Measurements from ENCODE around the gene KRT77. TPM values are rescaled to one million over a fixed set of nuclear protein-coding genes. Genes with fewer than 3 reads are reported as not detected.

Gene KRT77
- total and polyA plus RNA-seq, 10 of the 15 experiments (the other 5 are each of a cell fraction or from before 2014, with no cell fraction given): not detected

DNA sequence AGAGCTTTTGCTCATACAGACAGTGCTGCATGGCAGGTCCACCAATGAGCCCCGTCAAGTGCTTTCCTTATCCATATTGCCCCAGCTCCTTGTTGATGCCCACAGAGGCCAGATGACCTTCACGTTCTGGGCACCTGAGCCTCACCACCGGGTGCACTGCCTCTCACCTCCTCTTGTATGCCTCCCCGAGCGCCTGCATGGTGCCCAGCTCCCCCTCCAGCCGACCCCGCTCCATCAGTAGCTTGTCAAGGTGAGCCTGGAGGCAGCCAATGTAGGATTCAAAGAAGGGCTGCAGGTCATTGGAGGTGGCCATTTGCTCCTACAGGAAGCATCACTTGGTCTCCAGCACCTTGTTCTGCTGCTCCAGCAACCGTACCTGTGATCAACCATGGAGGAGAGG lies 31.8 kb upstream of the KRT77 start (continued):
- TF ChIP-seq, protein P1, sequence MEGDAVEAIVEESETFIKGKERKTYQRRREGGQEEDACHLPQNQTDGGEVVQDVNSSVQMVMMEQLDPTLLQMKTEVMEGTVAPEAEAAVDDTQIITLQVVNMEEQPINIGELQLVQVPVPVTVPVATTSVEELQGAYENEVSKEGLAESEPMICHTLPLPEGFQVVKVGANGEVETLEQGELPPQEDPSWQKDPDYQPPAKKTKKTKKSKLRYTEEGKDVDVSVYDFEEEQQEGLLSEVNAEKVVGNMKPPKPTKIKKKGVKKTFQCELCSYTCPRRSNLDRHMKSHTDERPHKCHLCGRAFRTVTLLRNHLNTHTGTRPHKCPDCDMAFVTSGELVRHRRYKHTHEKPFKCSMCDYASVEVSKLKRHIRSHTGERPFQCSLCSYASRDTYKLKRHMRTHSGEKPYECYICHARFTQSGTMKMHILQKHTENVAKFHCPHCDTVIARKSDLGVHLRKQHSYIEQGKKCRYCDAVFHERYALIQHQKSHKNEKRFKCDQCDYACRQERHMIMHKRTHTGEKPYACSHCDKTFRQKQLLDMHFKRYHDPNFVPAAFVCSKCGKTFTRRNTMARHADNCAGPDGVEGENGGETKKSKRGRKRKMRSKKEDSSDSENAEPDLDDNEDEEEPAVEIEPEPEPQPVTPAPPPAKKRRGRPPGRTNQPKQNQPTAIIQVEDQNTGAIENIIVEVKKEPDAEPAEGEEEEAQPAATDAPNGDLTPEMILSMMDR (IDR thresholded peaks at IDR 0.05 in 2 of 3, conservative IDR thresholded peaks at IDR 0.05 in 1 of 3; ENCODE audit: control insufficient read depth in 2 of 3, extremely low read depth in 1 of 3, insufficient read depth in 1 of 3, low read depth in 3 of 3, low read length in 3 of 3): no peak
- no peak for TF ChIP-seq CBFB (IDR thresholded peaks at IDR 0.05; ENCODE audit: low read depth)
- TF ChIP-seq POU2F2 (IDR thresholded peaks at IDR 0.05; ENCODE audit: borderline replicate concordance, low read depth, low read length): no peak
- no peak for TF ChIP-seq TCF12 (IDR thresholded peaks at IDR 0.05; ENCODE audit: low read depth, low read length)
- no peak for TF ChIP-seq KDM1A (IDR thresholded peaks at IDR 0.05; ENCODE audit: borderline replicate concordance)
- no peak for TF ChIP-seq NRF1 (conservative IDR thresholded peaks at IDR 0.05; ENCODE audit: low read depth, low read length)
- TF ChIP-seq TCF3 (IDR thresholded peaks at IDR 0.05; ENCODE audit: borderline replicate concordance, insufficient read depth, low read depth, low read length): no peak
- TF ChIP-seq SMAD1 (IDR thresholded peaks at IDR 0.05; ENCODE audit: low read depth, partially characterized antibody): no peak
- TF ChIP-seq NBN (IDR thresholded peaks at IDR 0.05): no peak
- TF ChIP-seq ETV6 (conservative IDR thresholded peaks at IDR 0.05 in 1 of 2, IDR thresholded peaks at IDR 0.05 in 1 of 2; ENCODE audit: borderline replicate concordance in 1 of 2, low read depth in 1 of 2): no peak
- no peak for TF ChIP-seq BMI1 (IDR thresholded peaks at IDR 0.05; ENCODE audit: borderline replicate concordance)
- TF ChIP-seq SMAD5 (IDR thresholded peaks at IDR 0.05; ENCODE audit: low read depth): no peak
- TF ChIP-seq POLR2AphosphoS2 (IDR thresholded peaks at IDR 0.05; ENCODE audit: low read depth, low read length): no peak

DNA sequence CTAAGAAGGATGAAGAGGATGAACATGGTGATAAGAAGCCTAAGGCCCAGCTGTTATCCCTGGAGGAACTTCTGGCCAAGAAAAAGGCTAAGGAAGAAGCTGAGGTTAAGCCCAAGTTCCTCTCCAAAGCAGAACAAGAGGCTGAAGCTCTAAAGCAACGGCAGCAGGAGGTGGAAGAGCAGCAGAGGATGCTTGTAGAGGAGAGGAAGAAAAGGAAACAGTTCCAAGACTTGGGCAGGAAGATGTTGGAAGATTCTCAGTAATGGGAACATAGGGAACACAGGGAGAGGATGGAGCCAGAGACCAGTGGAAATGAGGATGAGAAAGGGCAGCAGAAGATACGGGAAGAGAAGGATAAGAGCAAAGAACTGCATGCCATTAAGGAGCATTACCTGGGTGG lies 27.5 kb upstream of the KRT77 start:
- Histone ChIP-seq H3K27ac (ENCODE audit: control insufficient read depth, insufficient read depth) (no peak overlapping the region), H3K4me1 (ENCODE audit: control insufficient read depth, insufficient read depth, low read length) (no peaks in the 10 kb centered on the region), H3K27me3 (replicated peaks in 1 of 2; ENCODE audit: control insufficient read depth in 2 of 2, insufficient read depth in 2 of 2, low read length in 1 of 2) (peaks cover 2 to 3% of the 10 kb centered on the region in 2 experiments; a peak in 2 of 4 replicates), H3K79me2 (ENCODE audit: control insufficient read depth, insufficient read depth, low read length) (no peaks in the 10 kb centered on the region), H3K36me3 (ENCODE audit: control insufficient read depth in 2 of 2, insufficient read depth in 2 of 2, low read length in 1 of 2) (no peaks in the 10 kb centered on the region), H3K9me3 (replicated peaks; ENCODE audit: control insufficient read depth, insufficient read depth, low read length) (no peaks in the 10 kb centered on the region), H3K9ac (ENCODE audit: control insufficient read depth, insufficient read depth, low read length) (no peak overlapping the region), H4K20me1 (ENCODE audit: control insufficient read depth, insufficient read depth) (no peaks in the 10 kb centered on the region), H3K4me2 (ENCODE audit: control insufficient read depth, insufficient read depth) (no peak overlapping the region), H2AFZ (ENCODE audit: control insufficient read depth, low read depth, low read length) (no peak overlapping the region), H3K4me3 (no peak overlapping the region)
- WGBS (ENCODE audit: insufficient coverage, insufficient replicate concordance, low lambda C conversion rate, missing lambda C conversion rate): 0% methylated on average over 2 of the region's 2 CpGs
- intact Hi-C loops (cut with micrococcal nuclease; ENCODE audit: unreplicated experiment) (no loop called here), in situ Hi-C loops (cut with MboI) (no loop called here)
- ChIA-PET CTCF (no interaction called here), POLR2A (no interaction called here), RAD21 (ENCODE audit: unreplicated experiment) (no interaction called here), SMC1A (ENCODE audit: uncharacterized antibody, unreplicated experiment) (no interaction called here)
- no peak for DNase-seq (ENCODE audit: low read depth, low spot score)
- no peak for FAIRE-seq
- no peak for ATAC-seq
- TF ChIP-seq SPI1 (IDR thresholded peaks at IDR 0.05; ENCODE audit: borderline replicate concordance, insufficient read depth, low read depth, low read length): no peak
- TF ChIP-seq STAT3 (IDR thresholded peaks at IDR 0.05; ENCODE audit: low read depth, low read length): no peak
- no peak for TF ChIP-seq PML (IDR thresholded peaks at IDR 0.05; ENCODE audit: low read length)
- TF ChIP-seq IRF4 (IDR thresholded peaks at IDR 0.05; ENCODE audit: low read depth, low read length): no peak
- no peak for TF ChIP-seq BRCA1 (IDR thresholded peaks at IDR 0.05; ENCODE audit: low read depth, low read length)
- TF ChIP-seq TAF1 (IDR thresholded peaks at IDR 0.05; ENCODE audit: borderline replicate concordance, low read depth, low read length): no peak
- no peak for TF ChIP-seq SMAD1 (IDR thresholded peaks at IDR 0.05; ENCODE audit: low read depth, partially characterized antibody)
- no TSS peak for BruUV-seq (replicated peaks)

Data from GM12878 (cell line).